Suprapubic skin (tissue), 3 donors: ENCODE results near the gene SPG7.

Experiments
- CTCF ChIP-seq, 2 donors: fragments of 200-600 bp in 1 of 2; fragments of 450-650 bp in 1 of 2; sonication (generic) in 1 of 2; IDR thresholded peaks; one replicate each; pipeline ENCODE4 v1.5.1; 2016 to 2019; ENCODE audit warnings: antibody characterized with exemption in 2 of 2, mild to moderate bottlenecking in 1 of 2, moderate library complexity in 1 of 2
- POLR2AphosphoS5 ChIP-seq, 3 donors: sonication (generic); formaldehyde crosslinking; IDR thresholded peaks; one replicate each; pipeline ENCODE4 v1.6.1; 2017; ENCODE audit warnings: antibody characterized with exemption in 3 of 3

GRCh38 chr16:89547860-89548259 lies 39.7 kb downstream of the SPG7 start:
- no peak for TF ChIP-seq CTCF (IDR thresholded peaks at IDR 0.05)
- TF ChIP-seq POLR2AphosphoS5 (IDR thresholded peaks at IDR 0.05) = no peak
